HepG2 (cell line): ENCODE data around the gene STRN3. TPM values are rescaled to one million over a fixed set of nuclear protein-coding genes. Genes with fewer than 3 reads are reported as not detected.
A peak's percentile ranks its signal among the peaks of the same experiment; 100 is the strongest.

ENCODE experiments used
- ATAC-seq: fragments of 200-7000 bp; cut with Tn5 transposase; 3 replicates; pipeline ENCODE4 v1.9.1; 2020; ENCODE audit warnings: mild to moderate bottlenecking, moderate library complexity
- BruUV-seq: library from RNA; stranded (reverse); fragments of 400-500 nt; replicated peaks from 2 replicates; lab custom pipeline; 2021; lab: Mats Ljungman, UMichigan
- CTCF ChIA-PET: fragments of 300-600 bp; formaldehyde crosslinking; extraction: SDS; loops from one replicate; lab custom pipeline; 2021; ENCODE audit warnings: low total read pairs, inconsistent platforms, low intra/inter-chr PET ratio; lab: Yijun Ruan, JAX
- POLR2A ChIA-PET: fragments of 350-600 bp; sonication (Branson Sonifier 250); formaldehyde crosslinking; loops from one replicate; lab custom pipeline; 2020; ENCODE audit warnings: antibody characterized with exemption, inconsistent platforms; lab: Yijun Ruan, JAX
- DNase-seq: peaks from one replicate; pipeline ENCODE4 v3.0.0-alpha.2; 2015; ENCODE audit warnings: low spot score
- FAIRE-seq: peaks from 3 replicates; lab custom pipeline; 2011; peaks lifted over from hg19 to GRCh38; lab: Jason Lieb, UNC
- H2AFZ ChIP-seq: one replicate; pipeline ENCODE4 v1.6.1; 2011; ENCODE audit warnings: low read length, inconsistent platforms
- H3K27ac ChIP-seq: fragments of 300-600 bp; 3 replicates; pipeline ENCODE4 v1.8.0; 2011; ENCODE audit warnings: mixed run types, mild to moderate bottlenecking, mixed read lengths, low read length, inconsistent platforms; ENCODE audit not compliant: insufficient read depth; ENCODE audit errors: extremely low read length
- H3K27me3 ChIP-seq, 2 experiments: fragments of 200-600 bp in 1 of 2; 2 replicates in 1 of 2; 3 replicates in 1 of 2; pipeline versions ENCODE4 v1.6.0 to v1.8.0; 2011; ENCODE audit warnings: low read length in 2 of 2, mild to moderate bottlenecking in 2 of 2, moderate library complexity in 2 of 2, inconsistent platforms in 1 of 2; ENCODE audit not compliant: insufficient read depth in 2 of 2, control insufficient read depth in 1 of 2
- H3K36me3 ChIP-seq, 2 experiments: fragments of 200-600 bp in 1 of 2; replicated peaks in 1 of 2; 2 replicates in 1 of 2; 3 replicates in 1 of 2; pipeline versions ENCODE4 v1.5.1 to v1.8.0; 2011; ENCODE audit warnings: low read length in 2 of 2, inconsistent platforms in 1 of 2; ENCODE audit not compliant: insufficient read depth in 2 of 2, control insufficient read depth in 1 of 2
- H3K4me1 ChIP-seq: 2 replicates; pipeline ENCODE4 v1.5.1; 2012; ENCODE audit warnings: low read length, inconsistent platforms; ENCODE audit not compliant: insufficient read depth
- H3K4me2 ChIP-seq: 2 replicates; pipeline ENCODE4 v1.6.0; 2011; ENCODE audit warnings: low read depth, low read length, inconsistent platforms
- H3K4me3 ChIP-seq, 3 experiments: fragments of 200-600 bp in 1 of 3; sonication (generic), shearing (Covaris generic) in 1 of 3; replicated peaks in 1 of 3; 2 replicates each; pipeline ENCODE4 v1.5.1; 2011 to 2016; ENCODE audit warnings: low read length in 3 of 3, inconsistent platforms in 2 of 3, low read depth in 2 of 3, mild to moderate bottlenecking in 2 of 3, control low read depth in 1 of 3, mixed read lengths in 1 of 3; ENCODE audit not compliant: insufficient read depth in 1 of 3
- H3K79me2 ChIP-seq: one replicate; pipeline ENCODE4 v1.6.1; 2011; ENCODE audit warnings: low read length, inconsistent platforms; ENCODE audit not compliant: insufficient read depth
- H3K9ac ChIP-seq: 2 replicates; pipeline ENCODE4 v1.6.0; 2011; ENCODE audit warnings: mild to moderate bottlenecking, low read depth, low read length, inconsistent platforms; ENCODE audit not compliant: insufficient read depth
- H3K9me3 ChIP-seq: 2 replicates; pipeline ENCODE4 v1.5.1; 2012; ENCODE audit warnings: mild to moderate bottlenecking, low read length
- H4K20me1 ChIP-seq: 2 replicates; pipeline ENCODE4 v1.6.0; 2011; ENCODE audit warnings: inconsistent platforms, mild to moderate bottlenecking, low read length, moderate library complexity; ENCODE audit not compliant: insufficient read depth
- ARID2 ChIP-seq: sonication (generic); formaldehyde crosslinking; IDR thresholded peaks from 2 replicates; pipeline ENCODE4 v1.8.1; 2022; ENCODE audit warnings: mild to moderate bottlenecking, missing genetic modification reagents, borderline replicate concordance
- ERF ChIP-seq: IDR thresholded peaks from 2 replicates; pipeline ENCODE4 v1.6.1; 2018; ENCODE audit warnings: missing biosample characterization, missing genetic modification reagents
- HDAC2 ChIP-seq: sonication (generic); formaldehyde crosslinking; IDR thresholded peaks from 2 replicates; pipeline ENCODE4 v1.4.0; 2020; ENCODE audit warnings: missing genetic modification reagents
- PITX1 ChIP-seq: sonication (generic); formaldehyde crosslinking; IDR thresholded peaks from 2 replicates; pipeline ENCODE4 v1.5.1; 2020; ENCODE audit warnings: mild to moderate bottlenecking, missing genetic modification reagents
- RBM22 ChIP-seq: fragments of 200-400 bp; formaldehyde crosslinking; optimal IDR thresholded peaks from 2 replicates; pipeline ENCODE3; 2017; ENCODE audit warnings: mild to moderate bottlenecking, low read length, moderate library complexity
- REPIN1 ChIP-seq: sonication (generic); formaldehyde crosslinking; IDR thresholded peaks from 2 replicates; pipeline ENCODE4 v1.8.0; 2022; ENCODE audit warnings: missing genetic modification reagents, low read depth, mild to moderate bottlenecking, borderline replicate concordance
- SMYD3 ChIP-seq: sonication (generic); formaldehyde crosslinking; IDR thresholded peaks from 2 replicates; pipeline ENCODE4 v1.8.1; 2023; ENCODE audit warnings: mild to moderate bottlenecking, missing genetic modification reagents
- WGBS: methylation state at CpG from one replicate; pipeline ENCODE4 v1.1.6; 2017; ENCODE audit warnings: low lambda C conversion rate; 5-methylcytosine and 5-hydroxymethylcytosine counted together
- in situ Hi-C: cut with HindIII; loops from 2 replicates; pipeline ENCODE4 v1.10.0; 2017; ENCODE audit warnings: low pct_unique_long_range_greater_than_20kb; ENCODE audit not compliant: extremely low pct_ligation_motif_present
- intact Hi-C: fragments of 100-400 bp; cut with micrococcal nuclease; formaldehyde crosslinking; loops from one replicate; pipeline ENCODE4 v1.10.0; 2022; ENCODE audit not compliant: unreplicated experiment
- polyA plus RNA-seq, 8 experiments: library from polyadenylated mRNA; depleted of rRNA in 3 of 8; stranded (reverse) in 7 of 8; unstranded in 1 of 8; fragments of >200 nt; fragmentation: Illumina TruSeq in 4 of 8; extraction: Trizol in 4 of 8; gene quantifications; 2 replicates each; pipeline versions ENCODE4 v1.2.1 to v1.2.3, GENCODE V29; 2011 to 2016; ENCODE audit warnings: low read depth in 4 of 8, missing spikeins in 1 of 8, mixed read lengths in 1 of 8; ENCODE audit not compliant: insufficient read depth in 1 of 8
- total RNA-seq, 5 experiments: library from RNA; depleted of rRNA; stranded (reverse); fragments of >200 nt; fragmentation: Illumina TruSeq; extraction: Trizol; gene quantifications; 2 replicates each; pipeline ENCODE4 v1.2.3, GENCODE V29; 2016; ENCODE audit warnings: low read depth in 1 of 5
- TF ChIP-seq, protein P1 (sequence below), 2 experiments: sonication (generic) in 1 of 2; formaldehyde crosslinking in 1 of 2; IDR thresholded peaks; 2 replicates each; pipeline versions ENCODE4 v1.5.1 to v1.6.1; 2011 to 2020; ENCODE audit warnings: borderline replicate concordance in 1 of 2, low read depth in 1 of 2, low read length in 1 of 2, mild to moderate bottlenecking in 1 of 2, missing genetic modification reagents in 1 of 2, moderate library complexity in 1 of 2
- TF ChIP-seq, protein P2 (sequence below): sonication (generic); formaldehyde crosslinking; IDR thresholded peaks from 2 replicates; pipeline ENCODE4 v1.8.0; 2022; ENCODE audit warnings: mild to moderate bottlenecking, missing genetic modification reagents, borderline replicate concordance
- TF ChIP-seq, protein P3 (sequence below): sonication (generic); formaldehyde crosslinking; IDR thresholded peaks from 2 replicates; pipeline ENCODE4 v1.5.1; 2020; ENCODE audit warnings: missing genetic modification reagents, mild to moderate bottlenecking, borderline replicate concordance
- TF ChIP-seq, protein P4 (sequence below): sonication (generic); formaldehyde crosslinking; IDR thresholded peaks from 2 replicates; pipeline ENCODE4 v1.4.0; 2020; ENCODE audit warnings: low read depth, mild to moderate bottlenecking, missing genetic modification reagents
- TF ChIP-seq, protein P5 (sequence below): sonication (generic); formaldehyde crosslinking; IDR thresholded peaks from 2 replicates; pipeline ENCODE4 v1.5.1; 2020; ENCODE audit warnings: mild to moderate bottlenecking, moderate library complexity, missing genetic modification reagents
- TF ChIP-seq, protein P6 (sequence below): sonication (generic); formaldehyde crosslinking; IDR thresholded peaks from 2 replicates; pipeline ENCODE4 v1.9.0; 2021; ENCODE audit warnings: missing genetic modification reagents, mild to moderate bottlenecking, borderline replicate concordance

STRN3 gene
- total and polyA plus RNA-seq, 2 of the 13 experiments (the other 11 are each of a cell fraction or from before 2014, with no cell fraction given) = 49.4 to 123 TPM

DNA sequence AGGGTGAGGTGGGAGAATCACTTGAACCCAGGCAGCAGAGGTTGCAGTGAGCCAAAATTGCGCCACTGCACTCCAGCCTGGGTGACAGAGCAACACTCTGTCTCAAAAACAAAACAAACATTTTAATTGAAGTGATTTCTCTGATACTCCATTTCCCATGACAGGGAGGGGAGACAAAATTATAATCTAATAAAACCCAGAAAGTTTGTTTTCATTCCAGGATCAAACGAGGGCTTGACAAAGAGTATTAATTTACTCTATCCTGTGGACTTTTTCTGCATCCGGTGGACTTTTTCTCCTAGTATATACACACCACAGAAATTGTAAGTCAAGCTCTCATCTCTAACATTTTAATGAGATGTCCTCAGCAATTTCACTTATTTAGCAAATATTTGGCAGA, 15.2 kb downstream of the STRN3 start:
- peaks cover 78% of the 10 kb centered on the region for H4K20me1 ChIP-seq
- FAIRE-seq (no peak), DNase-seq (no peak), ATAC-seq (no peak)
- peaks cover 98% of the 10 kb centered on the region for H3K79me2 ChIP-seq
- no peak overlapping the region for H2AFZ ChIP-seq
- POLR2A ChIA-PET = interaction anchor here (4.0 to 4.1 kb wide), 2 partner anchors 13 to 15 kb away, joined by 17 to 23 read pairs; partner anchors contain the start of genes AP4S1 and STRN3
- no TSS peak for BruUV-seq
- H3K4me1 ChIP-seq = peaks cover 20% of the 10 kb centered on the region
- H3K9ac ChIP-seq = no peak overlapping the region
- no peak overlapping the region for H3K4me2 ChIP-seq
- no peaks in the 10 kb centered on the region for H3K27me3 ChIP-seq
- no peaks in the 10 kb centered on the region for H3K9me3 ChIP-seq
- CTCF ChIA-PET = no interaction called here
- H3K4me3 ChIP-seq = no peak overlapping the region
- H3K27ac ChIP-seq = no peak overlapping the region
- intact Hi-C loops (no loop called here), in situ Hi-C loops (no loop called here)
- WGBS = 96% methylated on average over 3 of the region's 3 CpGs
- peaks cover 12 to 67% of the 10 kb centered on the region in 2 experiments for H3K36me3 ChIP-seq
- TF ChIP-seq RBM22 = peak; percentile 11
- TF ChIP-seq, protein P1, sequence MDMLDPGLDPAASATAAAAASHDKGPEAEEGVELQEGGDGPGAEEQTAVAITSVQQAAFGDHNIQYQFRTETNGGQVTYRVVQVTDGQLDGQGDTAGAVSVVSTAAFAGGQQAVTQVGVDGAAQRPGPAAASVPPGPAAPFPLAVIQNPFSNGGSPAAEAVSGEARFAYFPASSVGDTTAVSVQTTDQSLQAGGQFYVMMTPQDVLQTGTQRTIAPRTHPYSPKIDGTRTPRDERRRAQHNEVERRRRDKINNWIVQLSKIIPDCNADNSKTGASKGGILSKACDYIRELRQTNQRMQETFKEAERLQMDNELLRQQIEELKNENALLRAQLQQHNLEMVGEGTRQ (IDR thresholded peaks at IDR 0.05; ENCODE audit: low read depth, low read length) = no peak
- TF ChIP-seq, protein P1 (CRISPR knock-in tag; IDR thresholded peaks at IDR 0.05; ENCODE audit: borderline replicate concordance) = no peak
- TF ChIP-seq, protein P2, sequence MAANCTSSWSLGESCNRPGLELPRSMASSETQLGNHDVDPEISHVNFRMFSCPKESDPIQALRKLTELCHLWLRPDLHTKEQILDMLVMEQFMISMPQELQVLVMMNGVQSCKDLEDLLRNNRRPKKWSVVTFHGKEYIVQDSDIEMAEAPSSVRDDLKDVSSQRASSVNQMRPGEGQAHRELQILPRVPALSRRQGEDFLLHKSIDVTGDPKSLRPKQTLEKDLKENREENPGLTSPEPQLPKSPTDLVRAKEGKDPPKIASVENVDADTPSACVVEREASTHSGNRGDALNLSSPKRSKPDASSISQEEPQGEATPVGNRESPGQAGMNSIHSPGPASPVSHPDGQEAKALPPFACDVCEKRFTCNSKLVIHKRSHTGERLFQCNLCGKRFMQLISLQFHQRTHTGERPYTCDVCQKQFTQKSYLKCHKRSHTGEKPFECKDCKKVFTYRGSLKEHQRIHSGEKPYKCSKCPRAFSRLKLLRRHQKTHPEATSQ (CRISPR knock-in tag) = 0 out of 2 replicates have a peak, but pooled peaks have one; percentile 42
- TF ChIP-seq, protein P3, sequence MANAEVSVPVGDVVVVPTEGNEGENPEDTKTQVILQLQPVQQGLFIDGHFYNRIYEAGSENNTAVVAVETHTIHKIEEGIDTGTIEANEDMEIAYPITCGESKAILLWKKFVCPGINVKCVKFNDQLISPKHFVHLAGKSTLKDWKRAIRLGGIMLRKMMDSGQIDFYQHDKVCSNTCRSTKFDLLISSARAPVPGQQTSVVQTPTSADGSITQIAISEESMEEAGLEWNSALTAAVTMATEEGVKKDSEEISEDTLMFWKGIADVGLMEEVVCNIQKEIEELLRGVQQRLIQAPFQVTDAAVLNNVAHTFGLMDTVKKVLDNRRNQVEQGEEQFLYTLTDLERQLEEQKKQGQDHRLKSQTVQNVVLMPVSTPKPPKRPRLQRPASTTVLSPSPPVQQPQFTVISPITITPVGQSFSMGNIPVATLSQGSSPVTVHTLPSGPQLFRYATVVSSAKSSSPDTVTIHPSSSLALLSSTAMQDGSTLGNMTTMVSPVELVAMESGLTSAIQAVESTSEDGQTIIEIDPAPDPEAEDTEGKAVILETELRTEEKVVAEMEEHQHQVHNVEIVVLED (CRISPR knock-in tag) = 0 out of 2 replicates have a peak, but pooled peaks have one; percentile 31
- TF ChIP-seq SMYD3 (CRISPR knock-in tag) = peak; percentile 56; the same call in 1 of the 2 replicates
- TF ChIP-seq PITX1 (CRISPR knock-in tag) = no peak
- TF ChIP-seq, protein P4, sequence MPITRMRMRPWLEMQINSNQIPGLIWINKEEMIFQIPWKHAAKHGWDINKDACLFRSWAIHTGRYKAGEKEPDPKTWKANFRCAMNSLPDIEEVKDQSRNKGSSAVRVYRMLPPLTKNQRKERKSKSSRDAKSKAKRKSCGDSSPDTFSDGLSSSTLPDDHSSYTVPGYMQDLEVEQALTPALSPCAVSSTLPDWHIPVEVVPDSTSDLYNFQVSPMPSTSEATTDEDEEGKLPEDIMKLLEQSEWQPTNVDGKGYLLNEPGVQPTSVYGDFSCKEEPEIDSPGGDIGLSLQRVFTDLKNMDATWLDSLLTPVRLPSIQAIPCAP (CRISPR knock-in tag) = no peak
- TF ChIP-seq, protein P5, sequence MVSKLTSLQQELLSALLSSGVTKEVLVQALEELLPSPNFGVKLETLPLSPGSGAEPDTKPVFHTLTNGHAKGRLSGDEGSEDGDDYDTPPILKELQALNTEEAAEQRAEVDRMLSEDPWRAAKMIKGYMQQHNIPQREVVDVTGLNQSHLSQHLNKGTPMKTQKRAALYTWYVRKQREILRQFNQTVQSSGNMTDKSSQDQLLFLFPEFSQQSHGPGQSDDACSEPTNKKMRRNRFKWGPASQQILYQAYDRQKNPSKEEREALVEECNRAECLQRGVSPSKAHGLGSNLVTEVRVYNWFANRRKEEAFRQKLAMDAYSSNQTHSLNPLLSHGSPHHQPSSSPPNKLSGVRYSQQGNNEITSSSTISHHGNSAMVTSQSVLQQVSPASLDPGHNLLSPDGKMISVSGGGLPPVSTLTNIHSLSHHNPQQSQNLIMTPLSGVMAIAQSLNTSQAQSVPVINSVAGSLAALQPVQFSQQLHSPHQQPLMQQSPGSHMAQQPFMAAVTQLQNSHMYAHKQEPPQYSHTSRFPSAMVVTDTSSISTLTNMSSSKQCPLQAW = no peak
- TF ChIP-seq ERF = no peak
- TF ChIP-seq HDAC2 (CRISPR knock-in tag) = no peak
- TF ChIP-seq, protein P6, sequence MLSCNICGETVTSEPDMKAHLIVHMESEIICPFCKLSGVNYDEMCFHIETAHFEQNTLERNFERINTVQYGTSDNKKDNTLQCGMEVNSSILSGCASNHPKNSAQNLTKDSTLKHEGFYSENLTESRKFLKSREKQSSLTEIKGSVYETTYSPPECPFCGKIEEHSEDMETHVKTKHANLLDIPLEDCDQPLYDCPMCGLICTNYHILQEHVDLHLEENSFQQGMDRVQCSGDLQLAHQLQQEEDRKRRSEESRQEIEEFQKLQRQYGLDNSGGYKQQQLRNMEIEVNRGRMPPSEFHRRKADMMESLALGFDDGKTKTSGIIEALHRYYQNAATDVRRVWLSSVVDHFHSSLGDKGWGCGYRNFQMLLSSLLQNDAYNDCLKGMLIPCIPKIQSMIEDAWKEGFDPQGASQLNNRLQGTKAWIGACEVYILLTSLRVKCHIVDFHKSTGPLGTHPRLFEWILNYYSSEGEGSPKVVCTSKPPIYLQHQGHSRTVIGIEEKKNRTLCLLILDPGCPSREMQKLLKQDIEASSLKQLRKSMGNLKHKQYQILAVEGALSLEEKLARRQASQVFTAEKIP (CRISPR knock-in tag) = no peak
- 0 out of 2 replicates have a peak, but pooled peaks have one; percentile 48 for TF ChIP-seq ARID2 (CRISPR knock-in tag)
- 0 out of 2 replicates have a peak, but pooled peaks have one; percentile 37 for TF ChIP-seq REPIN1 (CRISPR knock-in tag)
